SU-DHL-6 (cell line): ENCODE data around the gene SIGLEC14.

Experiments
- CTCF ChIP-seq: fragments of 200-600 bp; sonication (generic); IDR thresholded peaks from one replicate; pipeline ENCODE4 v1.5.1; 2017; ENCODE audit warnings: antibody characterized with exemption, mild to moderate bottlenecking, low read length, moderate library complexity; ENCODE audit not compliant: insufficient read depth, poor library complexity, severe bottlenecking
- EZH2phosphoT487 ChIP-seq: fragments of 200-600 bp; sonication (generic), shearing (Covaris generic); conservative IDR thresholded peaks from 2 replicates; pipeline ENCODE4 v1.6.1; 2018; ENCODE audit warnings: mild to moderate bottlenecking, antibody characterized with exemption, low read length, moderate library complexity, mixed read lengths

- no peak for TF ChIP-seq CTCF
- TF ChIP-seq EZH2phosphoT487: no peak
Measured at GRCh38 chr19:51681286-51681941, 34.8 kb upstream of the SIGLEC14 start.
